Measurements from ENCODE around the gene SYNJ2BP. TPM values are rescaled to one million over a fixed set of nuclear protein-coding genes. Genes with fewer than 3 reads are reported as not detected.
"Not testable (repeated sequence)": the region's sequence is repeated elsewhere in the genome, so short reads cannot be mapped to it uniquely, and the experiment has no call there.

The SYNJ2BP gene
- 5.2 TPM in 2 replicates for total RNA-seq

GRCh38 chr14:70416725-70417349 is at the start of gene SYNJ2BP:
Gene SYNJ2BP (minus strand): TSS chr14:70417090. CDS start chr14:70416963, 127 bp downstream.
- intact Hi-C loops (cut with micrococcal nuclease) = no loop called here

- intact Hi-C loops (cut with micrococcal nuclease) = no loop called here
These were observed 37.8 kb upstream of the SYNJ2BP start for GRCh38 chr14:70454731-70455130.

GRCh38 chr14:70451874-70452273 is 35.0 kb upstream of the SYNJ2BP start, which contains the start of gene ADAM21:
Gene ADAM21 (plus strand): TSS chr14:70452174. CDS start chr14:70457500, 5,326 bp downstream.
- intact Hi-C loops (cut with micrococcal nuclease) = no loop called here

GRCh38 chr14:70448633-70449340 is 31.9 kb upstream of the SYNJ2BP start:
- intact Hi-C loops (cut with micrococcal nuclease) = no loop called here

GRCh38 chr14:70442750-70443149 is 25.9 kb upstream of the SYNJ2BP start:
- intact Hi-C loops (cut with micrococcal nuclease) = no loop called here

GRCh38 chr14:70441641-70442040 is 24.8 kb upstream of the SYNJ2BP start:
- intact Hi-C loops (cut with micrococcal nuclease) = no loop called here

- intact Hi-C loops (cut with micrococcal nuclease) = no loop called here
These were observed 20.0 kb upstream of the SYNJ2BP start for GRCh38 chr14:70436867-70437266.

- intact Hi-C loops (cut with micrococcal nuclease) = not testable (repeated sequence)
These were observed 9.7 kb upstream of the SYNJ2BP start for GRCh38 chr14:70426555-70426954.

- intact Hi-C loops (cut with micrococcal nuclease) = no loop called here
These were observed 8.5 kb upstream of the SYNJ2BP start for GRCh38 chr14:70425354-70425753.

GRCh38 chr14:70422538-70422937 is 5.6 kb upstream of the SYNJ2BP start:
- intact Hi-C loops (cut with micrococcal nuclease) = no loop called here

GRCh38 chr14:70419270-70419931 is 2.5 kb upstream of the SYNJ2BP start:
- intact Hi-C loops (cut with micrococcal nuclease) = not testable (repeated sequence)

GRCh38 chr14:70416338-70416724 is 559 bp downstream of the SYNJ2BP start:
- intact Hi-C loops (cut with micrococcal nuclease) = no loop called here

GRCh38 chr14:70415788-70416187 is 1.1 kb downstream of the SYNJ2BP start:
- intact Hi-C loops (cut with micrococcal nuclease) = no loop called here

- intact Hi-C loops (cut with micrococcal nuclease) = no loop called here
These were observed 9.3 kb downstream of the SYNJ2BP start for GRCh38 chr14:70407621-70408020.

- intact Hi-C loops (cut with micrococcal nuclease) = not testable (repeated sequence)
These were observed 10.7 kb downstream of the SYNJ2BP start for GRCh38 chr14:70406216-70406615.

- intact Hi-C loops (cut with micrococcal nuclease) = not testable (repeated sequence)
These were observed 13.6 kb downstream of the SYNJ2BP start for GRCh38 chr14:70403335-70403734.

- intact Hi-C loops (cut with micrococcal nuclease) = no loop called here
These were observed 15.2 kb downstream of the SYNJ2BP start for GRCh38 chr14:70401643-70402042.

GRCh38 chr14:70398706-70399431 is 18.0 kb downstream of the SYNJ2BP start:
- intact Hi-C loops (cut with micrococcal nuclease) = no loop called here

- intact Hi-C loops (cut with micrococcal nuclease) = no loop called here
These were observed 18.6 kb downstream of the SYNJ2BP start for GRCh38 chr14:70398280-70398679.

GRCh38 chr14:70397746-70398145 is 19.1 kb downstream of the SYNJ2BP start:
- intact Hi-C loops (cut with micrococcal nuclease) = no loop called here

GRCh38 chr14:70394674-70395306 is 22.1 kb downstream of the SYNJ2BP start:
- intact Hi-C loops (cut with micrococcal nuclease) = no loop called here
